Activated CD4-positive, alpha-beta T cell treated with anti-CD3 and anti-CD28 coated beads, Interleukin-2, Interleukin-6, amounts not matched to agents 100 ng/mL and 50 ng/mL, durations not matched to agents 16 hours and 8 hours (primary cell): Measurements from ENCODE around the gene TNN.
"Not testable (repeated sequence)": the region's sequence is repeated elsewhere in the genome, so short reads cannot be mapped to it uniquely, and the experiment has no call there.

Experiments
- DNase-seq: peaks from one replicate; pipeline ENCODE4 v3.0.0-alpha.2; 2020

TNN gene

DNA sequence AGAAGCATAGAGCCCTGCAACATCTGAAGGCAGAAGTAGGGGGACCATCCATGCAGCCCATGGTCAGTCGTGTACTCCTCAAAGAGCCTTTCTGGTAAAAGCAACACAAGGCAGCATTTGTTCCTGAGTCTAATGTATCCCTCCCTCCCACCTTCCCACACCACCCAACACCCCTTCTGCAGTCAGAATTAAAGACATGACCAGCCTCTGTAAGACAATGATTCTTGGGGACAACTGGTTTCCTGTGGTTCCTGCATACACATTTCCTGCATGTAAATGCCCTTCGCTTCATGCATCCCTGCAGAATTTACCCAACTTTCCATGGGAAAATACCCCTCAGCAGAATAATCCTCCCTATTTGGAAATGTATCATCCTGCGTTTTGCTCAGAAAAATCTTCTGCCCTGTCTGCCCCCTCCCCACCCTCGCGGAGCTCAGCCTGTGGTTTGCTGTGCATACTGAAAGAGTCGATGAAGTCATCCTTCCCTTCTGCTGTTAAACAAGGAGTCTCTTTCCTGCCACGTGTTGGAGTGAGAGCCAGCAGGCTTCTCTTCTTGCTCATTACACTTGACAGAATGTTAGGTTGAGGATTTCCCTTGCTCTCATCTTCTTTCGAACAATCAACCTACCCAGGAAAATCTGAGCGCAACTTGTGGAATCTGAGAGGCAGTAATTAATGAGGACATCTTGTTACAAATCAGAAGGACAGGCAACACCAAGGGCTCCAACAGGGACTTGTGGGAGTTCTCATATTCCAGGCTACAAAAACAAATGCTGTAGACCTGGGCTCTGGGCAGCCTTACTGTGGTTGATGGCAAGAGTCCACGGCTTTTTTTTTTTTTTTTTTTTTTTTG is 4.7 kb downstream of the TNN start:
- DNase-seq: peak; percentile 64

DNA sequence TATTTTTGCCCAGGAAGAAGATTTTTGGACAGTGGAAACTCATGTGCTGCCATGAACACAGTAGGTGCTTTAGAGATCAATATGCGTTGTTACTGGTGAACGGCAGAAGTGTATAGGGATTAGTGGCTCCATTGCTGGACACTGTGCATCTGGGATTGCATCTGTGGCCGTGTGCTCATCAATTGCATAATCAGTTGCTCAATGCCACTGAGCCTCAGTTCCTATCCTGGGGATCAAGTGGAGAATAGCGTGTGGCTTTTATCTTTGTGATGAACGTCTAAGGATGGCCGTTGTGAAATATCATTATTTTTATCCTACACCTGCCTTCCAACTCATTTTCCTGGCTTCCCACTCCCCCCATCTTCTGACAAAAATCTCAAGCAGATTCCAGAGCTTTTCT is 5.4 kb downstream of the TNN start:
- DNase-seq: no peak

DNA sequence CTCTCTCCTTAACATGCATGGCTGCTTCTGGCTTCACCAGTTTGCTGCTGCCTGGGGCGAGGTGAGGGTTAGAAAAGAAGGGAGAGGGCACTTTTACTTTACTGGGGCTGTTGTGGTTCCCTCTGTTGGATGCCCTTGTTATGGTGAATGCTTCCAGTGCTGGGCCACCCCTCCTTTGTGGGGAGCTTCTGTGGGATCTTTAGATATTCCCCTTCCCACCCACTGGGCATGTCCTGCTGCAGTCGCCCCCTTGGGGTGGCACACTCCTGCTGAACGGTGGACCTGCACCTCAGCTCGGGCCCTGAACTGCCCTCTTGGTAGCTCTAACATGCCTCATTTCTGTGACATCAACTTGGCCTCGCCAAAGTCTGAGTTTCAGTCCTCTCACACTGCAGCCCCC is 6.0 kb downstream of the TNN start:
- no peak for DNase-seq

GRCh38 chr1:175075572-175076568 is 8.2 kb downstream of the TNN start:
- DNase-seq: no peak

GRCh38 chr1:175077356-175078030 is 9.9 kb downstream of the TNN start:
- DNase-seq: no peak

DNA sequence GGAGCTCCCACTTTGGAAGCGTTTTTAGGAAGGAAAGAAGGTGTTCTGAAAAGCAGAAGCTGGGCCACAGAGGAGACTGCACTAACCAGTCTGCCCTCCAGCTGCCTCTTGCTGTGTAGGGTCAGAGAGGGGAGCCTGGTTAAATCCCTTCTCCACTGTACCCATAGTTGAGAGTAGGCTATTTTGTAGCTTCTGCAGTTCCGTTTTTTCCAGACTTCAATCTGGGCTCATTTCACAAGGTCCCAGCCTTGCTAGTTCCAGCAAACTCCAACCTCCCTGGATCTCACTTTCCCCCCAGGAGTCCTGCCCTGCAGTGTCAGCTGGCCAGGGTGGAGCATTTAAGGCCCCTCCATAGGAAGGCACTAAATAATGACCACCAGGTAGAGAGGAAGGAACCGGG is 11.0 kb downstream of the TNN start:
- no peak for DNase-seq

DNA sequence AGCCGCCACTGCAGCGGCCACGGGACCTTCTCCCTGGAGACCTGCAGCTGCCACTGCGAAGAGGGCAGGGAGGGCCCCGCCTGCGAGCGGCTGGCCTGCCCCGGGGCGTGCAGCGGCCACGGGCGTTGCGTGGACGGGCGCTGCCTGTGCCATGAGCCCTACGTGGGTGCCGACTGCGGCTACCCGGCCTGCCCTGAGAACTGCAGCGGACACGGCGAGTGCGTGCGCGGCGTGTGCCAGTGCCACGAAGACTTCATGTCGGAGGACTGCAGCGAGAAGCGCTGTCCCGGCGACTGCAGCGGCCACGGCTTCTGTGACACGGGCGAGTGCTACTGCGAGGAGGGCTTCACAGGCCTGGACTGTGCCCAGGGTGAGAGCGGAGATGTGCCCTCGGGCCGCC is 11.7 kb downstream of the TNN start:
- no peak for DNase-seq

GRCh38 chr1:175080030-175080429 is 12.4 kb downstream of the TNN start:
- no peak for DNase-seq

GRCh38 chr1:175081983-175082382 is 14.3 kb downstream of the TNN start:
- no peak for DNase-seq

- no peak for DNase-seq
Measured at GRCh38 chr1:175088525-175088951, 20.9 kb downstream of the TNN start.

DNA sequence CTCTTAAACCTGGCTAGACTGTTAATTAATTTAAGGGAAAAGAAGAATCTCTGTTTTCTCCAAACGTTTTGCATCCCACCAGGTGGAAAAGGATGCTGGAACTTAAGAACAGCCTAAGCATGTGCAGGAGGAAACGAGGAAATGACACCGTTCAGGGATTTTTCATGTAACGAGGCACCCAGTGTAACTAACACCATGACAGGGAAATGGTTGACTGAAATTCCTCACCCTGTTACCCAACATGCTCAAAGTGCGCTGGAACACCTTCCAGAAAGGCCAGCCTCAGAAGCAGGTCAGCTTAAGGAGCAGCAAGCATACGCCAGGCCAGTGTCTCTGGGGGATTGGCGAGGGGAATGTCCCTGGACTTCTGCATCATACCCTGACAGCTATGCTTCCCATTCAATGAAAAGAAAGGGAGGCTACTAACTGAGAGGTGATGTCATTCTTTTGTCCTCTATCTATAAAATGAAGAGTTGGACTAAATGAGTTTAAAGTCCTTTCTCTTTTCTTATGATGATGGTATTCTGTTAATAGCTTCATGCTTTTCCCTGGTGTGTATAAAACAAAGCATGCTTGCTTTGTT is 21.6 kb downstream of the TNN start:
- DNase-seq: no peak

- DNase-seq: no peak
Measured at GRCh38 chr1:175090780-175091179, 23.1 kb downstream of the TNN start.

DNA sequence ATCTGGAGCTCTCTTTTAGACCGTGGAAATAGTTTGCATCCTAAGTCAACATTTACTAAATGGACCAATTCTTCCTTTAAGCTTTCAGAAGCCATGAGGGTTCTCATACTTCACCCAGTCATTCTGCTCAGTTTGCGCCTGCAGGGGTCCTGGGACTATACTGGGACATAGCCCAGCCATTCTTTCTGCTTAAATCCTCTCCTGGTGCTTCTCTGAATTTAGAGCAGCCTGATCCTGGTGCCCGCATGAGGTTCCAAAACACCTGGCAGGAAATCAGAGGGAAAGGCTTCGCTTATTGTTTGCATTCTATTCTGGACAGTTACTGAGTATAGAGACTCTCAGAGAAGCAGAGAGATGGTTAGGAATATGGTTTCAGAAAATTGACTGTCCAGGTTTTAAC is 27.0 kb downstream of the TNN start:
- DNase-seq: no peak

DNA sequence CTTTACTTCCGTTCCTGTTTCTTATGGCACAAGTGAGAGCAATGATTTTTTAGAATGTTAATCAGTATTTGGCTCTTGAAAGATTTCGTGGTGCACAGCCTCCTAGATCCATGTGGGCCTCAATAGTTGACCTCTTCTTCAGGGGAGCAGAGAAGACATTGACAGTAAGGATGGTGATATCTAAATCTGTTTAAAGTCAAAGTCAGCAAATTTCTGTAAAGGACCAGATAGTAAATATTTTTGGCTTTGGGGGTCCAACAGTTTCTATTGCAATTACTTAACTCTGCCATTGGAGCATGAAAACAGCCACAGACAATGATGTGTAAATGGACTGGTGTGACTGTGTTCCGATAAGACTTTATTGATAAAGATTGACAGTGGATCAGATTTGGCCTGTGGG is 27.4 kb downstream of the TNN start:
- no peak for DNase-seq

- no peak for DNase-seq
Measured at GRCh38 chr1:175095978-175096607, 28.5 kb downstream of the TNN start.

GRCh38 chr1:175097361-175097760 is 29.7 kb downstream of the TNN start:
- no peak for DNase-seq

DNA sequence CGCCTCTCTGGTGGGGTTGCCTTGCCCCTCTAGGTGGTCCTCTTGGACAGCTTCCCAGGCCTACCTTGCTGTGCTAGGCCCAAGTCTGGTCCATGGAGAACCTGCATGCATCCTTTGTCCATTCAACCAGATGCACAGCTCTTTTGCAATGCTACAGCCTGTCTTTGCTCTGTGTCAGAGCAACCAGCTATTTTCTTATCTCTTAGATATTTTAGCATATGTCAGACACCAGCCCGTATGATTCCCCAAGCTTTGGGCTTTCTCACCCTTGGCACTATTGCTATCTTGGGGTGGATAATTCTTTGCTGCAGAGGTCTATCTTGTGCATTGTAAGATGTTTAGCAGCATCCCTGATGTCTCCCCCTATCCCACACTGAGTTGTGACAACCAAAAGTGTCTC is 32.3 kb downstream of the TNN start:
- no peak for DNase-seq

GRCh38 chr1:175102166-175102565 is 34.5 kb downstream of the TNN start:
- not testable (repeated sequence) for DNase-seq

DNA sequence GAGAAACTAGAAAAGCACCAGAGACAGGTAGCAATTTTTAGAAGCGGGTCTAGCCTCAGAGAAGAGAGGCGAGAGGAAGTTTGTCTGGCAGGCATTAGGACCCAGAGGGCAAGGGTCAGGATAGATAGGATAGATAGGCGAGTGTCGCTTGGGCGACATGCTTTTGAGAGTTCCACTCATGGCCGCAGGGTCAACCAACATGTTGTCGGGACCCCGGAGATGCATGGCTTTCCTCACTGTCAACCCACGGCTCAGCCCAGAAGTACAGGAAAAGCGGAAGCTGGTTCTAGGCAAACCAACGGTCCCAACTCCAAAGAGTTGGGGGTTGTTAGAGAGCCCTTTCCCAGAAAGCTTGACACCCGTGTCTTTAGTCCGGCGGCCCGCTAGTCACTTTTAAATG is 38.9 kb downstream of the TNN start:
- not testable (repeated sequence) for DNase-seq

GRCh38 chr1:175108331-175108820 is 40.7 kb downstream of the TNN start:
- not testable (repeated sequence) for DNase-seq

DNA sequence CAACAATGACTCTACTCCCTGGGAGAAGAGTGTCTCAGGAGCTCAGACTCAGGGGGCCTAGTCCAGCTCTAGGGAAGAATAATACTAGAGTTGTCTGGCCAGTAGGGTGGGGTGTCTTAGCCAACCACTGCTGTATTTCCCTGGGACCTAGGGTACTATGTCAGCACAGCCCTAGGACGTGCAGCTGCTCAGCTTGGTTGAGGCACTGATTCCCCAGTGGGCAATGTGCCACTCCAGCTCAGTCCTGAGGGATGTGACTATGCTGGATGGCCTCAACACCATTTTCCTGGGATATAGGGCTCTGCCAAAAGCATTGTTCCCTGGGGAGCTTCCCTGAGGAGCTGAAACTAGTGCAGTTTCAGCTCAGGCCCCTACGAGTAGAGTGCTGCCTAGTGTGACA is 47.4 kb downstream of the TNN start:
- DNase-seq: no peak

DNA sequence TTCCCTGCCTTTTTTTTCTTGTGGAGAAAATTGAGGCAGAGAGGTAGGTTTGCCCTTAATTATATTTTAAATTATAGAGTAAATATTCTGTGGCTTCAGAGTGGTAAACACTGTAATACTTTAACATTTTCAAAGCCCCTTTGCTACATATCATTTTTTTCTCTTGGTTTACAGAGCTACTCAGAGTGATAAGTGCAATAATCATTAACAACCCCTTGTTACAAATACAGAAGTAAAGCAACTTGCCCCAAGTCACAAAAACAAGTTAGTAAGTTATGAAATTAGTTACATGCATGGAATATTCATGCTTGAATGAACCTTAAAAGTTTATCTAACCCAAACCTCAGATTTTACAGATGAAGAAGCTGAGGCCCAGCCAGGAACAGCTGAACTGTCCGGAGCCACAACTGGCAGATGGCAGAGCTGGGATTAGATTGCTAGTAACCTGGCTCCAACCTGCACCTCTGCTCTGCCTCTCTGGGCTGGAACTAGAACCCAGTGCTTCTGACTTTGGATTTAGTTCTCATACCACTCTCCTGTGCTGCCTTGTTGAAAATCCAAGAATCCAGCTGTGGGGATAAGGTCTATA is 48.7 kb downstream of the TNN start:
- DNase-seq: no peak
